GM23338 (cell line): ENCODE data around the gene UTP11. TPM values are rescaled to one million over a fixed set of nuclear protein-coding genes. Genes with fewer than 3 reads are reported as not detected.

ENCODE experiments used
- ATAC-seq: fragments of 200-7000 bp; cut with Tn5 transposase; 3 replicates; pipeline ENCODE4 v1.9.1; 2020
- DNase-seq: peaks from one replicate; pipeline ENCODE4 v3.0.0-alpha.2; 2015; ENCODE audit warnings: low spot score
- H2AFZ ChIP-seq: fragments of 200-600 bp; sonication (generic); 2 replicates; pipeline ENCODE4 v1.8.0; 2016; ENCODE audit warnings: antibody characterized with exemption, mild to moderate bottlenecking, moderate library complexity
- H3F3A ChIP-seq: fragments of 200-600 bp; sonication (generic); replicated peaks from 2 replicates; pipeline ENCODE4 v1.8.0; 2017; ENCODE audit warnings: antibody characterized with exemption, mixed run types, low read depth
- H3K27ac ChIP-seq: fragments of 200-600 bp; sonication (generic); 2 replicates; pipeline ENCODE4 v1.6.1; 2016; ENCODE audit warnings: low read depth
- H3K27me3 ChIP-seq: fragments of 200-600 bp; sonication (generic); 2 replicates; pipeline ENCODE4 v1.8.0; 2016; ENCODE audit warnings: mild to moderate bottlenecking, mixed run types, moderate library complexity; ENCODE audit not compliant: insufficient read depth
- H3K36me3 ChIP-seq: fragments of 200-600 bp; sonication (generic); 2 replicates; pipeline ENCODE4 v1.8.0; 2016; ENCODE audit warnings: mild to moderate bottlenecking; ENCODE audit not compliant: insufficient read depth
- H3K4me1 ChIP-seq: fragments of 200-600 bp; sonication (generic); 2 replicates; pipeline ENCODE4 v1.8.0; 2016; ENCODE audit warnings: mild to moderate bottlenecking, moderate library complexity; ENCODE audit not compliant: insufficient read depth
- H3K4me2 ChIP-seq: fragments of 200-600 bp; sonication (generic); 2 replicates; pipeline ENCODE4 v1.7.1; 2017; ENCODE audit warnings: mixed run types
- H3K4me3 ChIP-seq: fragments of 200-600 bp; sonication (generic); 2 replicates; pipeline ENCODE4 v1.6.1; 2016; ENCODE audit warnings: mixed run types
- H3K79me2 ChIP-seq: fragments of 200-600 bp; sonication (generic); replicated peaks from 2 replicates; pipeline ENCODE4 v1.8.0; 2017; ENCODE audit warnings: mild to moderate bottlenecking; ENCODE audit not compliant: insufficient read depth
- H3K9me2 ChIP-seq: fragments of 200-600 bp; sonication (generic); 2 replicates; pipeline ENCODE4 v1.8.0; 2017; ENCODE audit not compliant: insufficient read depth
- H4K20me1 ChIP-seq: fragments of 200-600 bp; sonication (generic); replicated peaks from 2 replicates; pipeline ENCODE4 v1.8.0; 2017; ENCODE audit warnings: mild to moderate bottlenecking; ENCODE audit not compliant: insufficient read depth
- H3K27ac Mint-ChIP-seq: 2 replicates; pipeline ENCODE4 v1.8.0; 2020; ENCODE audit warnings: inconsistent platforms, mild to moderate bottlenecking, moderate library complexity, mixed read lengths
- H3K27me3 Mint-ChIP-seq: 3 replicates; pipeline ENCODE4 v1.8.0; 2022; ENCODE audit warnings: low read depth, mild to moderate bottlenecking, moderate library complexity, mixed read lengths, inconsistent platforms; ENCODE audit not compliant: insufficient read depth, poor library complexity
- H3K36me3 Mint-ChIP-seq: 3 replicates; pipeline ENCODE4 v1.8.0; 2021; ENCODE audit warnings: low read depth, mild to moderate bottlenecking, inconsistent platforms, moderate library complexity, mixed read lengths
- H3K4me1 Mint-ChIP-seq: 3 replicates; pipeline ENCODE4 v1.8.0; 2020; ENCODE audit warnings: mild to moderate bottlenecking, inconsistent platforms, mixed read lengths
- H3K4me3 Mint-ChIP-seq: 3 replicates; pipeline ENCODE4 v1.8.0; 2021; ENCODE audit warnings: moderate library complexity, mild to moderate bottlenecking, inconsistent platforms, mixed read lengths
- H3K9me3 Mint-ChIP-seq: 3 replicates; pipeline ENCODE4 v1.8.0; 2020; ENCODE audit warnings: moderate library complexity, mild to moderate bottlenecking, inconsistent platforms, mixed read lengths
- CREB1 ChIP-seq: fragments of 250-450 bp; sonication (Bioruptor Pico); IDR thresholded peaks from 2 replicates; pipeline ENCODE4 v1.5.0; 2020; ENCODE audit warnings: low read depth, mild to moderate bottlenecking, moderate library complexity
- ETS1 ChIP-seq: IDR thresholded peaks from 2 replicates; pipeline ENCODE4 v1.6.1; 2016; ENCODE audit warnings: antibody characterized with exemption
- EZH2 ChIP-seq: fragments of 200-600 bp; sonication (generic); IDR thresholded peaks from one replicate; pipeline ENCODE4 v1.8.0; 2017; ENCODE audit warnings: antibody characterized with exemption, mild to moderate bottlenecking, low read depth; ENCODE audit not compliant: unreplicated experiment
- ZNF331 ChIP-seq: fragments of 250-450 bp; sonication (Bioruptor Pico); IDR thresholded peaks from 2 replicates; pipeline ENCODE4 v1.5.0; 2020; ENCODE audit warnings: low read depth, mild to moderate bottlenecking, moderate library complexity
- ZNF462 ChIP-seq: fragments of 250-450 bp; sonication (Bioruptor Pico); IDR thresholded peaks from 2 replicates; pipeline ENCODE4 v1.5.0; 2020; ENCODE audit warnings: mild to moderate bottlenecking, moderate library complexity
- polyA plus RNA-seq: library from polyadenylated mRNA; unstranded; fragments of >200 nt; fragmentation: Nextera tagmentation; extraction: Ambion mirVana; gene quantifications from 2 replicates; pipeline ENCODE4 v1.2.1, GENCODE V29; 2016
- total RNA-seq: library from RNA; depleted of rRNA; stranded (reverse); fragments of >200 nt; shearing (Covaris generic); gene quantifications from 2 replicates; pipeline ENCODE4 v1.2.3, GENCODE V29; 2014

The UTP11 gene
- total and polyA plus RNA-seq, 2 experiments from 2014 or later: 67.8 to 105 TPM

GRCh38 chr1:38073534-38074301 lies 61.2 kb downstream of the UTP11 start:
- H3K36me3 Mint-ChIP-seq: no peaks in the 10 kb centered on the region
- no peak overlapping the region; the same call in 2 of the 3 replicates for H3K4me3 Mint-ChIP-seq
- peak; percentile 56 for DNase-seq
- peak overlapping the region; percentile 76 for H3K27ac Mint-ChIP-seq
- peaks cover 27% of the 10 kb centered on the region for H3K4me1 ChIP-seq
- H3K4me2 ChIP-seq: peak overlapping the region; percentile 48; the same call in 1 of the 2 replicates
- 0 out of 2 replicates have a peak, but pooled peaks cover 8% of the 10 kb centered on the region for H3F3A ChIP-seq
- no peaks in the 10 kb centered on the region for H3K79me2 ChIP-seq
- H3K4me1 Mint-ChIP-seq: peaks cover 42% of the 10 kb centered on the region
- H3K36me3 ChIP-seq: no peaks in the 10 kb centered on the region
- peaks cover 3% of the 10 kb centered on the region for H3K27me3 Mint-ChIP-seq
- ATAC-seq: peak; percentile 16
- no peak overlapping the region for H3K4me3 ChIP-seq
- no peak overlapping the region for H3K27ac ChIP-seq
- H3K9me2 ChIP-seq: no peaks in the 10 kb centered on the region
- TF ChIP-seq EZH2 (no peak), CREB1 (no peak), ETS1 (no peak), ZNF331 (CRISPR knock-in tag) (no peak), ZNF462 (CRISPR knock-in tag) (no peak)
- no peaks in the 10 kb centered on the region for H3K27me3 ChIP-seq
- peak overlapping the region; percentile 72; the same call in 1 of the 2 replicates for H2AFZ ChIP-seq
- no peaks in the 10 kb centered on the region; the same call in 1 of the 2 replicates for H4K20me1 ChIP-seq
- H3K9me3 Mint-ChIP-seq: no peaks in the 10 kb centered on the region
